ENCODE data around the gene HIBCH. TPM values are rescaled to one million over a fixed set of nuclear protein-coding genes. Genes with fewer than 3 reads are reported as not detected.

HIBCH gene
- total and polyA plus RNA-seq, 2 donors (not counting 3 experiments of a cell fraction or from before 2014, with no cell fraction given): 6.4 to 24.7 TPM

GRCh38 chr2:190202604-190203003 is 117.0 kb downstream of the HIBCH start:
- POLR2A ChIA-PET: no interaction called here

More at GRCh38 chr2:190202604-190203003, 117.0 kb downstream of the HIBCH start:
- TF ChIP-seq GATA2 (IDR thresholded peaks at IDR 0.05; ENCODE audit: insufficient read depth, insufficient read length, low read depth, low read length) (no peak), POLR2AphosphoS5 (IDR thresholded peaks at IDR 0.05; ENCODE audit: insufficient read depth, low read depth, low read length) (no peak), POLR2A (IDR thresholded peaks at IDR 0.05; ENCODE audit: low read depth, low read length) (no peak), CTCF (IDR thresholded peaks at IDR 0.05; ENCODE audit: extremely low read depth in 1 of 2, insufficient read depth in 1 of 2, low read depth in 1 of 2, low read length in 2 of 2) (no peak), MYC (IDR thresholded peaks at IDR 0.05; ENCODE audit: low read depth, low read length) (no peak), FOS (IDR thresholded peaks at IDR 0.05; ENCODE audit: borderline replicate concordance, insufficient read depth, low read length) (no peak), EZH2 (IDR thresholded peaks at IDR 0.05; ENCODE audit: borderline replicate concordance, low read depth, low read length, severe bottlenecking) (no peak), JUN (IDR thresholded peaks at IDR 0.05; ENCODE audit: borderline replicate concordance, insufficient read depth, insufficient read length, low read depth) (no peak), MAX (IDR thresholded peaks at IDR 0.05; ENCODE audit: insufficient read depth, insufficient read length) (no peak)
- Histone ChIP-seq H3K27me3 (ENCODE audit: control insufficient read depth in 2 of 2, insufficient read depth in 2 of 2, low read length in 2 of 2) (no peaks in the 10 kb centered on the region), H3K4me3 (replicated peaks in 1 of 3; ENCODE audit: insufficient read depth in 1 of 3, low read depth in 1 of 3, low read length in 3 of 3) (no peak overlapping the region), H2AFZ (ENCODE audit: low read depth, low read length) (no peak overlapping the region), H3K4me1 (ENCODE audit: control insufficient read depth, extremely low read depth, insufficient read depth, low read length) (no peaks in the 10 kb centered on the region), H3K79me2 (ENCODE audit: control insufficient read depth, insufficient read depth, low read length) (no peaks in the 10 kb centered on the region), H3K4me2 (ENCODE audit: insufficient read depth, low read length) (no peak overlapping the region), H3K9me3 (replicated peaks; ENCODE audit: control insufficient read depth, insufficient read depth, low read length) (no peaks in the 10 kb centered on the region), H3K9me1 (replicated peaks; ENCODE audit: control insufficient read depth, extremely low read depth, insufficient read depth, low read length) (no peaks in the 10 kb centered on the region), H3K36me3 (ENCODE audit: control insufficient read depth in 2 of 2, extremely low read depth in 1 of 2, insufficient read depth in 2 of 2, low read length in 2 of 2) (no peaks in the 10 kb centered on the region), H3K9ac (replicated peaks; ENCODE audit: extremely low read depth, insufficient read depth, low read length) (no peak overlapping the region), H3K27ac (ENCODE audit: insufficient read depth, low read depth, low read length) (no peak overlapping the region), H4K20me1 (replicated peaks; ENCODE audit: control insufficient read depth, extremely low read depth, insufficient read depth, low read length) (no peaks in the 10 kb centered on the region)
- no peak for DNase-seq (ENCODE audit: low read depth, low spot score)
- BruUV-seq (replicated peaks): no TSS peak
- intact Hi-C loops (cut with micrococcal nuclease): no loop called here
- CTCF ChIA-PET: interaction anchor here (0.7 to 1.0 kb wide), 2 partner anchors 15 to 75 kb away, joined by 3 read pairs; no protein-coding TSS in a partner anchor
- dilution Hi-C loops (cut with MboI; ENCODE audit: extremely low pct_ligation_motif_present, low sequenced_read_pairs): no loop called here
- no peak for FAIRE-seq
